HepG2 (cell line): ENCODE results near the gene RPL41. TPM values are rescaled to one million over a fixed set of nuclear protein-coding genes. Genes with fewer than 3 reads are reported as not detected.

Experiments used
- ATF3 ChIP-seq: sonication (generic); formaldehyde crosslinking; IDR thresholded peaks from 2 replicates; pipeline ENCODE4 v1.4.0; 2020; ENCODE audit warnings: missing genetic modification reagents
- CBX5 ChIP-seq: sonication (generic); formaldehyde crosslinking; IDR thresholded peaks from 2 replicates; pipeline ENCODE4 v1.4.0; 2020; ENCODE audit warnings: missing genetic modification reagents, borderline replicate concordance
- CEBPG ChIP-seq: IDR thresholded peaks from 2 replicates; pipeline ENCODE4 v1.6.1; 2016
- CREBL2 ChIP-seq: sonication (generic); formaldehyde crosslinking; IDR thresholded peaks from 2 replicates; pipeline ENCODE4 v1.8.1; 2023; ENCODE audit warnings: missing genetic modification reagents, mild to moderate bottlenecking, borderline replicate concordance
- FIP1L1 ChIP-seq: fragments of 200-400 bp; formaldehyde crosslinking; IDR thresholded peaks from 2 replicates; pipeline ENCODE4 v1.6.1; 2018; ENCODE audit warnings: low read depth, mild to moderate bottlenecking, low read length, moderate library complexity, borderline replicate concordance; ENCODE audit not compliant: insufficient read depth
- MED1 ChIP-seq: sonication (generic); formaldehyde crosslinking; IDR thresholded peaks from 2 replicates; pipeline ENCODE4 v1.4.0; 2020; ENCODE audit warnings: missing genetic modification reagents
- NPAS2 ChIP-seq: sonication (generic); formaldehyde crosslinking; IDR thresholded peaks from 2 replicates; pipeline ENCODE4 v1.8.0; 2022; ENCODE audit warnings: mild to moderate bottlenecking, missing genetic modification reagents, borderline replicate concordance
- PRPF4 ChIP-seq: fragments of 200-400 bp; formaldehyde crosslinking; IDR thresholded peaks from 2 replicates; pipeline ENCODE4 v1.6.1; 2016; ENCODE audit warnings: low read length, low read depth; ENCODE audit not compliant: poor library complexity, severe bottlenecking
- RBM22 ChIP-seq: fragments of 200-400 bp; formaldehyde crosslinking; optimal IDR thresholded peaks from 2 replicates; pipeline ENCODE3; 2017; ENCODE audit warnings: mild to moderate bottlenecking, low read length, moderate library complexity
- STAG1 ChIP-seq: sonication (generic); formaldehyde crosslinking; IDR thresholded peaks from 2 replicates; pipeline ENCODE4 v1.4.0; 2020; ENCODE audit warnings: missing genetic modification reagents
- TAF15 ChIP-seq: fragments of 200-400 bp; formaldehyde crosslinking; IDR thresholded peaks from one replicate; pipeline ENCODE4 v1.6.1; 2018; ENCODE audit warnings: mild to moderate bottlenecking, low read depth, low read length; ENCODE audit not compliant: poor library complexity, severe bottlenecking
- TCF7L2 ChIP-seq: IDR thresholded peaks from 2 replicates; pipeline ENCODE4 v1.6.1; 2011; ENCODE audit warnings: mild to moderate bottlenecking, low read depth, low read length, moderate library complexity
- TERF1 ChIP-seq: sonication (generic); formaldehyde crosslinking; IDR thresholded peaks from 2 replicates; pipeline ENCODE4 v1.8.0; 2022; ENCODE audit warnings: mild to moderate bottlenecking, missing genetic modification reagents, moderate library complexity
- ZBTB39 ChIP-seq: sonication (generic); formaldehyde crosslinking; IDR thresholded peaks from 2 replicates; pipeline ENCODE4 v1.5.0; 2020; ENCODE audit warnings: missing genetic modification reagents
- ZBTB4 ChIP-seq: sonication (generic); formaldehyde crosslinking; IDR thresholded peaks from 2 replicates; pipeline ENCODE4 v1.4.0; 2020; ENCODE audit warnings: missing genetic modification reagents, mild to moderate bottlenecking, borderline replicate concordance
- ZNF460 ChIP-seq: sonication (generic); formaldehyde crosslinking; IDR thresholded peaks from 2 replicates; pipeline ENCODE4 v1.5.1; 2020; ENCODE audit warnings: missing genetic modification reagents, mild to moderate bottlenecking, borderline replicate concordance
- ZNF550 ChIP-seq: sonication (generic); formaldehyde crosslinking; IDR thresholded peaks from 2 replicates; pipeline ENCODE4 v1.4.0; 2020; ENCODE audit warnings: mild to moderate bottlenecking, missing genetic modification reagents, borderline replicate concordance
- ZNF629 ChIP-seq: sonication (generic); formaldehyde crosslinking; conservative IDR thresholded peaks from 2 replicates; pipeline ENCODE4 v1.5.0; 2020; ENCODE audit warnings: missing genetic modification reagents
- ZNF891 ChIP-seq: sonication (generic); formaldehyde crosslinking; IDR thresholded peaks from 2 replicates; pipeline ENCODE4 v1.5.0; 2020; ENCODE audit warnings: mild to moderate bottlenecking, missing genetic modification reagents
- ZSCAN20 ChIP-seq: sonication (generic); formaldehyde crosslinking; IDR thresholded peaks from 2 replicates; pipeline ENCODE4 v1.4.0; 2020; ENCODE audit warnings: missing genetic modification reagents, mild to moderate bottlenecking, borderline replicate concordance
- polyA plus RNA-seq, 8 experiments: library from polyadenylated mRNA; depleted of rRNA in 3 of 8; stranded (reverse) in 7 of 8; unstranded in 1 of 8; fragments of >200 nt; fragmentation: Illumina TruSeq in 4 of 8; extraction: Trizol in 4 of 8; gene quantifications; 2 replicates each; pipeline versions ENCODE4 v1.2.1 to v1.2.3, GENCODE V29; 2011 to 2016; ENCODE audit warnings: low read depth in 4 of 8, missing spikeins in 1 of 8, mixed read lengths in 1 of 8; ENCODE audit not compliant: insufficient read depth in 1 of 8
- total RNA-seq, 5 experiments: library from RNA; depleted of rRNA; stranded (reverse); fragments of >200 nt; fragmentation: Illumina TruSeq; extraction: Trizol; gene quantifications; 2 replicates each; pipeline ENCODE4 v1.2.3, GENCODE V29; 2016; ENCODE audit warnings: low read depth in 1 of 5

RPL41 gene
- total and polyA plus RNA-seq, 2 of the 13 experiments (the other 11 are each of a cell fraction or from before 2014, with no cell fraction given), result 4,012 to 7,670 TPM

GRCh38 chr12:56104109-56104814, 12.2 kb upstream of the RPL41 start, which contains the start of gene PA2G4 (continued):
- peak; percentile 91; the same call in 1 of the 2 replicates for TF ChIP-seq ZBTB4
- TF ChIP-seq ZSCAN20, result peak; percentile 87; the same call in 1 of the 2 replicates
- peak; percentile 41; the same call in 1 of the 2 replicates for TF ChIP-seq CEBPG
- TF ChIP-seq ZNF891 (CRISPR knock-in tag), result peak; percentile 46; the same call in 1 of the 2 replicates
- TF ChIP-seq ZNF550 (CRISPR knock-in tag), result no peak
- 0 out of 2 replicates have a peak, but pooled peaks have one; percentile 30 for TF ChIP-seq ZNF629 (CRISPR knock-in tag)
- no peak for TF ChIP-seq CBX5 (CRISPR knock-in tag)
- TF ChIP-seq TERF1 (CRISPR knock-in tag), result no peak
- TF ChIP-seq NPAS2 (CRISPR knock-in tag), result no peak
- TF ChIP-seq CREBL2, result 0 out of 2 replicates have a peak, but pooled peaks have one; percentile 67
- no peak for TF ChIP-seq PRPF4
- TF ChIP-seq STAG1 (CRISPR knock-in tag), result 0 out of 2 replicates have a peak, but pooled peaks have one; percentile 1
- peak; percentile 86; the same call in 1 of the 2 replicates for TF ChIP-seq ZBTB39 (CRISPR knock-in tag)
- TF ChIP-seq MED1 (CRISPR knock-in tag), result peak; percentile 78
- TF ChIP-seq RBM22, result peak; percentile 95
- 0 out of 2 replicates have a peak, but pooled peaks have one; percentile 22 for TF ChIP-seq ATF3 (CRISPR knock-in tag)
- no peak for TF ChIP-seq TCF7L2
- peak; percentile 74 for TF ChIP-seq TAF15
- peak; percentile 92; the same call in 1 of the 2 replicates for TF ChIP-seq FIP1L1
- TF ChIP-seq ZNF460, result peak; percentile 20; the same call in 1 of the 2 replicates
